ENCODE results near the gene CYP26C1. TPM values are rescaled to one million over a fixed set of nuclear protein-coding genes. Genes with fewer than 3 reads are reported as not detected.

Gene CYP26C1
- total and polyA plus RNA-seq, 9 of the 15 experiments (the other 6 are each of a cell fraction or from before 2014, with no cell fraction given): 0.07 to 0.09 (median 0.07) TPM; not detected in 6

DNA sequence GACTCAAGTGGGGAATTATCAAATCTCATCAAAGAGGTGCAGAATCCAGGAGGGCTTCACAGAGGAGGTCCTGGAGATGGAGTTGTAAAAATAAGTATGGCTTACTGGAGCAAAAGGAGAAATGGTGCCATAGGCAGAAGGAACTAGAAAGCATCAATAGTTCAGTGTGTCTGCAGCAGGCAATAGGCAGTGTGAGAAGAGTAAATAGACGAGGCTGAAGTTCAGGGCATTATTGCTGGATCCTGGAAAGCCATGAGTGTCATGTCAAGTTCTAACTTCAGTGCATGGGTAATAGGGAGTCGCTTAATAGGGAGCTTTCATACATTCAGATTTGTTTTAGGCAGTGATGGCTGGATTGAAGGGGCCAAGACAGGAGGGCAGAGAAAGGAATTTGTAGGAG lies 52.4 kb downstream of the CYP26C1 start:
- no peaks in the 10 kb centered on the region for H3K36me3 ChIP-seq (ENCODE audit: control insufficient read depth, insufficient read depth, low read length)
- in situ Hi-C loops (cut with MboI): no loop called here
- H3K9me3 ChIP-seq (replicated peaks; ENCODE audit: control insufficient read depth, insufficient read depth, low read depth, low read length): no peaks in the 10 kb centered on the region
- intact Hi-C loops (cut with micrococcal nuclease): loop anchor here (10.0 kb wide), 1 partner anchor 172 kb away; no protein-coding TSS in a partner anchor
- no peaks in the 10 kb centered on the region for H3K4me1 ChIP-seq (replicated peaks in 1 of 2; ENCODE audit: control insufficient read depth in 2 of 2, insufficient read depth in 2 of 2, low read length in 2 of 2)
- H3K4me2 ChIP-seq (ENCODE audit: insufficient read depth, low read length): no peak overlapping the region
- WGBS (ENCODE audit: insufficient coverage, low coverage, missing lambda C conversion rate): 0% methylated on average over 1 of the region's 2 CpGs
- no peaks in the 10 kb centered on the region for H3K9me1 ChIP-seq (ENCODE audit: control insufficient read depth, insufficient read depth, low read length)
- H3K27me3 ChIP-seq (ENCODE audit: control insufficient read depth in 2 of 2, insufficient read depth in 2 of 2, low read length in 2 of 2): peaks cover 0 to 10% of the 10 kb centered on the region in 2 experiments; a peak in 4 of 5 replicates
- no peak for FAIRE-seq
- H2AFZ ChIP-seq (ENCODE audit: low read depth, low read length): no peak overlapping the region
- H3K79me2 ChIP-seq (ENCODE audit: control insufficient read depth, insufficient read depth, low read length): no peaks in the 10 kb centered on the region
- no peaks in the 10 kb centered on the region for H4K20me1 ChIP-seq (replicated peaks; ENCODE audit: control insufficient read depth, insufficient read depth, low read length)
- CTCF ChIA-PET (ENCODE audit: low intra/inter-chr PET ratio): no interaction called here
- DNase-seq (ENCODE audit: extremely low read depth in 1 of 4, low spot score in 3 of 4): no peak
- POLR2A ChIA-PET: no interaction called here
- ATAC-seq: no peak
- H3K4me3 ChIP-seq: no peak overlapping the region
- BruUV-seq (replicated peaks): no TSS peak
- no peak overlapping the region for H3K27ac ChIP-seq (ENCODE audit: extremely low read depth, low read depth, low read length)
- H3K9ac ChIP-seq (ENCODE audit: insufficient read depth in 1 of 2, low read depth in 2 of 2, low read length in 2 of 2): no peak overlapping the region
- TF ChIP-seq, protein P1, sequence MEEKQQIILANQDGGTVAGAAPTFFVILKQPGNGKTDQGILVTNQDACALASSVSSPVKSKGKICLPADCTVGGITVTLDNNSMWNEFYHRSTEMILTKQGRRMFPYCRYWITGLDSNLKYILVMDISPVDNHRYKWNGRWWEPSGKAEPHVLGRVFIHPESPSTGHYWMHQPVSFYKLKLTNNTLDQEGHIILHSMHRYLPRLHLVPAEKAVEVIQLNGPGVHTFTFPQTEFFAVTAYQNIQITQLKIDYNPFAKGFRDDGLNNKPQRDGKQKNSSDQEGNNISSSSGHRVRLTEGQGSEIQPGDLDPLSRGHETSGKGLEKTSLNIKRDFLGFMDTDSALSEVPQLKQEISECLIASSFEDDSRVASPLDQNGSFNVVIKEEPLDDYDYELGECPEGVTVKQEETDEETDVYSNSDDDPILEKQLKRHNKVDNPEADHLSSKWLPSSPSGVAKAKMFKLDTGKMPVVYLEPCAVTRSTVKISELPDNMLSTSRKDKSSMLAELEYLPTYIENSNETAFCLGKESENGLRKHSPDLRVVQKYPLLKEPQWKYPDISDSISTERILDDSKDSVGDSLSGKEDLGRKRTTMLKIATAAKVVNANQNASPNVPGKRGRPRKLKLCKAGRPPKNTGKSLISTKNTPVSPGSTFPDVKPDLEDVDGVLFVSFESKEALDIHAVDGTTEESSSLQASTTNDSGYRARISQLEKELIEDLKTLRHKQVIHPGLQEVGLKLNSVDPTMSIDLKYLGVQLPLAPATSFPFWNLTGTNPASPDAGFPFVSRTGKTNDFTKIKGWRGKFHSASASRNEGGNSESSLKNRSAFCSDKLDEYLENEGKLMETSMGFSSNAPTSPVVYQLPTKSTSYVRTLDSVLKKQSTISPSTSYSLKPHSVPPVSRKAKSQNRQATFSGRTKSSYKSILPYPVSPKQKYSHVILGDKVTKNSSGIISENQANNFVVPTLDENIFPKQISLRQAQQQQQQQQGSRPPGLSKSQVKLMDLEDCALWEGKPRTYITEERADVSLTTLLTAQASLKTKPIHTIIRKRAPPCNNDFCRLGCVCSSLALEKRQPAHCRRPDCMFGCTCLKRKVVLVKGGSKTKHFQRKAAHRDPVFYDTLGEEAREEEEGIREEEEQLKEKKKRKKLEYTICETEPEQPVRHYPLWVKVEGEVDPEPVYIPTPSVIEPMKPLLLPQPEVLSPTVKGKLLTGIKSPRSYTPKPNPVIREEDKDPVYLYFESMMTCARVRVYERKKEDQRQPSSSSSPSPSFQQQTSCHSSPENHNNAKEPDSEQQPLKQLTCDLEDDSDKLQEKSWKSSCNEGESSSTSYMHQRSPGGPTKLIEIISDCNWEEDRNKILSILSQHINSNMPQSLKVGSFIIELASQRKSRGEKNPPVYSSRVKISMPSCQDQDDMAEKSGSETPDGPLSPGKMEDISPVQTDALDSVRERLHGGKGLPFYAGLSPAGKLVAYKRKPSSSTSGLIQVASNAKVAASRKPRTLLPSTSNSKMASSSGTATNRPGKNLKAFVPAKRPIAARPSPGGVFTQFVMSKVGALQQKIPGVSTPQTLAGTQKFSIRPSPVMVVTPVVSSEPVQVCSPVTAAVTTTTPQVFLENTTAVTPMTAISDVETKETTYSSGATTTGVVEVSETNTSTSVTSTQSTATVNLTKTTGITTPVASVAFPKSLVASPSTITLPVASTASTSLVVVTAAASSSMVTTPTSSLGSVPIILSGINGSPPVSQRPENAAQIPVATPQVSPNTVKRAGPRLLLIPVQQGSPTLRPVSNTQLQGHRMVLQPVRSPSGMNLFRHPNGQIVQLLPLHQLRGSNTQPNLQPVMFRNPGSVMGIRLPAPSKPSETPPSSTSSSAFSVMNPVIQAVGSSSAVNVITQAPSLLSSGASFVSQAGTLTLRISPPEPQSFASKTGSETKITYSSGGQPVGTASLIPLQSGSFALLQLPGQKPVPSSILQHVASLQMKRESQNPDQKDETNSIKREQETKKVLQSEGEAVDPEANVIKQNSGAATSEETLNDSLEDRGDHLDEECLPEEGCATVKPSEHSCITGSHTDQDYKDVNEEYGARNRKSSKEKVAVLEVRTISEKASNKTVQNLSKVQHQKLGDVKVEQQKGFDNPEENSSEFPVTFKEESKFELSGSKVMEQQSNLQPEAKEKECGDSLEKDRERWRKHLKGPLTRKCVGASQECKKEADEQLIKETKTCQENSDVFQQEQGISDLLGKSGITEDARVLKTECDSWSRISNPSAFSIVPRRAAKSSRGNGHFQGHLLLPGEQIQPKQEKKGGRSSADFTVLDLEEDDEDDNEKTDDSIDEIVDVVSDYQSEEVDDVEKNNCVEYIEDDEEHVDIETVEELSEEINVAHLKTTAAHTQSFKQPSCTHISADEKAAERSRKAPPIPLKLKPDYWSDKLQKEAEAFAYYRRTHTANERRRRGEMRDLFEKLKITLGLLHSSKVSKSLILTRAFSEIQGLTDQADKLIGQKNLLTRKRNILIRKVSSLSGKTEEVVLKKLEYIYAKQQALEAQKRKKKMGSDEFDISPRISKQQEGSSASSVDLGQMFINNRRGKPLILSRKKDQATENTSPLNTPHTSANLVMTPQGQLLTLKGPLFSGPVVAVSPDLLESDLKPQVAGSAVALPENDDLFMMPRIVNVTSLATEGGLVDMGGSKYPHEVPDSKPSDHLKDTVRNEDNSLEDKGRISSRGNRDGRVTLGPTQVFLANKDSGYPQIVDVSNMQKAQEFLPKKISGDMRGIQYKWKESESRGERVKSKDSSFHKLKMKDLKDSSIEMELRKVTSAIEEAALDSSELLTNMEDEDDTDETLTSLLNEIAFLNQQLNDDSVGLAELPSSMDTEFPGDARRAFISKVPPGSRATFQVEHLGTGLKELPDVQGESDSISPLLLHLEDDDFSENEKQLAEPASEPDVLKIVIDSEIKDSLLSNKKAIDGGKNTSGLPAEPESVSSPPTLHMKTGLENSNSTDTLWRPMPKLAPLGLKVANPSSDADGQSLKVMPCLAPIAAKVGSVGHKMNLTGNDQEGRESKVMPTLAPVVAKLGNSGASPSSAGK (IDR thresholded peaks at IDR 0.05): no peak
- TF ChIP-seq ILF3 (IDR thresholded peaks at IDR 0.05; ENCODE audit: borderline replicate concordance): no peak
- TF ChIP-seq BMI1 (IDR thresholded peaks at IDR 0.05; ENCODE audit: low read length): no peak
- TF ChIP-seq ZNF197 (CRISPR knock-in tag; IDR thresholded peaks at IDR 0.05; ENCODE audit: low read depth): no peak
- TF ChIP-seq EZH2 (IDR thresholded peaks at IDR 0.05; ENCODE audit: borderline replicate concordance, low read depth, low read length): no peak
- TF ChIP-seq TBL1XR1 (IDR thresholded peaks at IDR 0.05; ENCODE audit: low read length in 2 of 2): no peak
- no peak for TF ChIP-seq POLR3G (IDR thresholded peaks at IDR 0.05; ENCODE audit: extremely low read depth, insufficient read length, insufficient replicate concordance)
- TF ChIP-seq MEIS2 (IDR thresholded peaks at IDR 0.05; ENCODE audit: partially characterized antibody): no peak
- no peak for TF ChIP-seq FOXJ3 (CRISPR knock-in tag; IDR thresholded peaks at IDR 0.05)
- no peak for TF ChIP-seq TAF7 (tag; IDR thresholded peaks at IDR 0.05)
- TF ChIP-seq CCAR2 (IDR thresholded peaks at IDR 0.05; ENCODE audit: low read depth, low read length): no peak
- TF ChIP-seq HNRNPLL (IDR thresholded peaks at IDR 0.05; ENCODE audit: low read depth, low read length, poor library complexity, severe bottlenecking): no peak
- TF ChIP-seq ZNF324 (CRISPR knock-in tag; IDR thresholded peaks at IDR 0.05): no peak
- TF ChIP-seq STAG1 (CRISPR knock-in tag; IDR thresholded peaks at IDR 0.05; ENCODE audit: borderline replicate concordance): no peak

All from K562 (cell line).